ENCODE results near the gene COL4A2. TPM values are rescaled to one million over a fixed set of nuclear protein-coding genes. Genes with fewer than 3 reads are reported as not detected.
A peak's percentile ranks its signal among the peaks of the same experiment; 100 is the strongest.

COL4A2 gene
- polyA plus RNA-seq, 2 of the 4 experiments (the other 2 are of a cell fraction), result 46.9 to 119 TPM

- Histone ChIP-seq H3K4me2 (no peak overlapping the region), H3K27ac (peak overlapping the region in 1 of 2 experiments; percentile 12; a peak in 2 of 6 replicates), H3K4me3 (no peak overlapping the region), H3K4me1 (peaks cover 30% of the 10 kb centered on the region), H3K9me3 (no peaks in the 10 kb centered on the region)
- TF ChIP-seq CHD2 (IDR thresholded peaks at IDR 0.05; ENCODE audit: low read length, partially characterized antibody) (no peak), USF2 (IDR thresholded peaks at IDR 0.05) (no peak)
- DNase-seq (ENCODE audit: low read depth in 1 of 2, low spot score in 1 of 2) (no peak), FAIRE-seq (no peak), ATAC-seq (no peak)
- ChIA-PET CTCF (interaction anchor here (1.0 kb wide), 1 partner anchor 12 kb away, joined by 3 read pairs; no protein-coding TSS in a partner anchor), POLR2A (no interaction called here)
- WGBS (ENCODE audit: missing lambda C conversion rate), result 89% methylated on average over 14 of the region's 14 CpGs
These were observed 34.6 kb downstream of the COL4A2 start for GRCh38 chr13:110341445-110342244.

- Histone ChIP-seq H3K4me3 (no peak overlapping the region), H3K4me2 (no peak overlapping the region), H3K27ac (peak overlapping the region; percentile 42 to 52; a peak in 3 of 6 replicates), H3K4me1 (peaks cover 39% of the 10 kb centered on the region), H3K9me3 (no peaks in the 10 kb centered on the region)
- WGBS (ENCODE audit: missing lambda C conversion rate), result 94% methylated on average over 9 of the region's 9 CpGs
- no peak for FAIRE-seq
- ChIA-PET CTCF (no interaction called here), POLR2A (no interaction called here)
- ATAC-seq, result no peak
- no peak for DNase-seq (ENCODE audit: low read depth in 1 of 2, low spot score in 1 of 2)
- no peak for TF ChIP-seq EHMT2 (IDR thresholded peaks at IDR 0.05; ENCODE audit: low read depth)
- no peak for TF ChIP-seq SREBF2 (IDR thresholded peaks at IDR 0.05)
- no peak for TF ChIP-seq RFX5 (IDR thresholded peaks at IDR 0.05)
- TF ChIP-seq POLR2AphosphoS2 (conservative IDR thresholded peaks at IDR 0.05; ENCODE audit: low read length), result no peak
- TF ChIP-seq, protein P1, sequence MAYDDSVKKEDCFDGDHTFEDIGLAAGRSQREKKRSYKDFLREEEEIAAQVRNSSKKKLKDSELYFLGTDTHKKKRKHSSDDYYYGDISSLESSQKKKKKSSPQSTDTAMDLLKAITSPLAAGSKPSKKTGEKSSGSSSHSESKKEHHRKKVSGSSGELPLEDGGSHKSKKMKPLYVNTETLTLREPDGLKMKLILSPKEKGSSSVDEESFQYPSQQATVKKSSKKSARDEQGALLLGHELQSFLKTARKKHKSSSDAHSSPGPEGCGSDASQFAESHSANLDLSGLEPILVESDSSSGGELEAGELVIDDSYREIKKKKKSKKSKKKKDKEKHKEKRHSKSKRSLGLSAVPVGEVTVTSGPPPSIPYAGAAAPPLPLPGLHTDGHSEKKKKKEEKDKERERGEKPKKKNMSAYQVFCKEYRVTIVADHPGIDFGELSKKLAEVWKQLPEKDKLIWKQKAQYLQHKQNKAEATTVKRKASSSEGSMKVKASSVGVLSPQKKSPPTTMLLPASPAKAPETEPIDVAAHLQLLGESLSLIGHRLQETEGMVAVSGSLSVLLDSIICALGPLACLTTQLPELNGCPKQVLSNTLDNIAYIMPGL (CRISPR knock-in tag; IDR thresholded peaks at IDR 0.05; ENCODE audit: borderline replicate concordance), result no peak
- TF ChIP-seq HEYL (CRISPR knock-in tag; IDR thresholded peaks at IDR 0.05), result no peak
- no peak for TF ChIP-seq RCOR1 (IDR thresholded peaks at IDR 0.05; ENCODE audit: low read depth, low read length)
- TF ChIP-seq ZC3H11A (IDR thresholded peaks at IDR 0.05), result no peak
- no peak for TF ChIP-seq HOXA7 (CRISPR knock-in tag; IDR thresholded peaks at IDR 0.05)
- TF ChIP-seq CBX2 (IDR thresholded peaks at IDR 0.05; ENCODE audit: borderline replicate concordance, low read depth), result no peak
- TF ChIP-seq MYC (IDR thresholded peaks at IDR 0.05; ENCODE audit: borderline replicate concordance, low read length), result no peak
- TF ChIP-seq GATA3 (IDR thresholded peaks at IDR 0.05; ENCODE audit: borderline replicate concordance), result no peak
- no peak for TF ChIP-seq ZSCAN20 (CRISPR knock-in tag; IDR thresholded peaks at IDR 0.05)
- no peak for TF ChIP-seq JUNB (IDR thresholded peaks at IDR 0.05)
- TF ChIP-seq KDM5A (IDR thresholded peaks at IDR 0.05), result no peak
These were observed 35.4 kb downstream of the COL4A2 start for GRCh38 chr13:110342474-110342873.

DNA sequence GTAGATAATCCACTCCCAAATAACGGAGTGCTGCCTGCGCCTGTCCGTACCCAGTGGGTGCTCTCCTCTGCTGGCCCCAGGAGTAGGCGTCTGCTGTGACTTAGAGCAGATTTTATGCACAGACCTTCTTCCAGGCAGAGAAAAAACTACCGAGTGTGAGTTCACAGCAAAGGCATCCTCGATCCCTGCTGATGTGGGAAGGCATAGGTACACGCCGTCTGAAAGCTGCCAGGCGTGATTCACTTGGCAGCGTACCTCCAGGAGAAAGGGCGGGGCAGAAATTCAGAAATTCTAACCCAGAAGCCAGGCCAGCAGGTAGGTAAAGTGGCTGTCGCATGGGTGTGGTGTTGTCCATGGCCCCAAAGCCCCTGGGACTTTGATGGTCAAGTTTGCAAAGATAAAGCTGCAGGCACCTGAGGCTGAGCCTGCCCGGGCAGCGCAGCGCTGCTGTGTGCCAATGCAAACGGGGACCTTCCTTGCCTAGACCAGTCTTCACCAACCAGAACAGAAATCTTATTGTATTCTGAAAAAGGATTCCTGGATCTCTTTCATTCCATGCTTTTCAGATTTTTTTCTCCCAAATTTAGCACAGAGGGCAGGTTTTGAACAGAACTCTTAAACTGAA is 36.3 kb downstream of the COL4A2 start:
- Histone ChIP-seq H3K4me1 (peaks cover 47% of the 10 kb centered on the region), H3K9me3 (no peaks in the 10 kb centered on the region), H3K27ac (peak overlapping the region; percentile 44 to 52; a peak in 4 of 6 replicates), H3K4me3 (no peak overlapping the region), H3K4me2 (peak overlapping the region; percentile 14; the same call in 1 of the 3 replicates)
- DNase-seq (ENCODE audit: low read depth in 1 of 2, low spot score in 1 of 2) (peak in 1 of 2 experiments; percentile 32), FAIRE-seq (no peak), ATAC-seq (no peak)
- ChIA-PET POLR2A (no interaction called here), CTCF (interaction anchor here (2.1 kb wide), 1 partner anchor 16 kb away, joined by 5 read pairs; no protein-coding TSS in a partner anchor)
- WGBS (ENCODE audit: missing lambda C conversion rate), result 64% methylated on average over 15 of the region's 16 CpGs
- TF ChIP-seq HDAC2 (IDR thresholded peaks at IDR 0.05) (no peak), POLR2AphosphoS2 (conservative IDR thresholded peaks at IDR 0.05; ENCODE audit: low read length) (no peak), KDM5A (IDR thresholded peaks at IDR 0.05) (no peak), ZFP36 (IDR thresholded peaks at IDR 0.05; ENCODE audit: borderline replicate concordance, partially characterized antibody) (no peak), E2F6 (IDR thresholded peaks at IDR 0.05; ENCODE audit: borderline replicate concordance, low read depth) (no peak), REST (IDR thresholded peaks at IDR 0.05) (no peak), CBX2 (IDR thresholded peaks at IDR 0.05; ENCODE audit: borderline replicate concordance, low read depth) (no peak), CEBPB (IDR thresholded peaks at IDR 0.05) (no peak)
